Measurements from ENCODE around the gene CPLANE2. TPM values are rescaled to one million over a fixed set of nuclear protein-coding genes. Genes with fewer than 3 reads are reported as not detected.

CPLANE2 gene
- total RNA-seq, 6 experiments from 2014 or later: 2.2 to 4.4 (median 3.1) TPM

- Histone ChIP-seq H3K9me3 (no peaks in the 10 kb centered on the region), H3K27me3 (no peaks in the 10 kb centered on the region), H3K4me1 (peaks cover 0 to 25% (median 7%) of the 10 kb centered on the region in 4 donors), H3K36me3 (peaks cover 0 to 6% (median under 1%) of the 10 kb centered on the region in 4 donors), H3K27ac (no peak overlapping the region), H3K4me3 (no peak overlapping the region)
- WGBS (ENCODE audit: insufficient coverage, low coverage, low lambda C conversion rate, missing lambda C conversion rate): 25% methylated on average over 2 of the region's 8 CpGs
- no peak for DNase-seq
- no peak for ATAC-seq
- TF ChIP-seq POLR2A (IDR thresholded peaks at IDR 0.05): no peak
- no peak for TF ChIP-seq CTCF (IDR thresholded peaks at IDR 0.05)
- intact Hi-C loops (cut with DNase I): loop anchor here (5.0 to 10.0 kb wide), 2 partner anchors 37 to 170 kb away; partner anchors contain the start of gene FAM131C (in 1 of the 2)
Measured at GRCh38 chr1:16244650-16245285, 7.8 kb upstream of the CPLANE2 start.

- TF ChIP-seq POLR2A (IDR thresholded peaks at IDR 0.05) (no peak), CTCF (IDR thresholded peaks at IDR 0.05) (peak; percentile 86 to 90 (median 87))
- no peaks in the 10 kb centered on the region for H3K27me3 ChIP-seq
- H3K4me3 ChIP-seq: no peak overlapping the region
- intact Hi-C loops (cut with DNase I): loop anchor here (5.0 to 10.0 kb wide), 2 partner anchors 37 to 169 kb away; partner anchors contain the start of gene FAM131C (in 1 of the 2)
- H3K9me3 ChIP-seq: no peaks in the 10 kb centered on the region
- H3K27ac ChIP-seq: no peak overlapping the region
- H3K4me1 ChIP-seq: peaks cover 0 to 18% (median 4%) of the 10 kb centered on the region in 4 donors
- DNase-seq: peak; percentile 54 to 73 (median 72)
- H3K36me3 ChIP-seq: peaks cover 0 to 6% (median under 1%) of the 10 kb centered on the region in 4 donors
- WGBS (ENCODE audit: insufficient coverage, low coverage, low lambda C conversion rate, missing lambda C conversion rate): 10% methylated on average over 5 of the region's 8 CpGs
- ATAC-seq: peak; percentile 68 to 77 (median 74)
Measured at GRCh38 chr1:16243936-16244649, 7.1 kb upstream of the CPLANE2 start.

- peaks cover 0 to 9% (median 2%) of the 10 kb centered on the region in 4 donors for H3K4me1 ChIP-seq
- H3K27me3 ChIP-seq: no peaks in the 10 kb centered on the region
- no peak for DNase-seq
- 78% methylated on average over 8 of the region's 8 CpGs for WGBS (ENCODE audit: insufficient coverage, low coverage, low lambda C conversion rate, missing lambda C conversion rate)
- TF ChIP-seq CTCF (IDR thresholded peaks at IDR 0.05): no peak
- no peak for TF ChIP-seq POLR2A (IDR thresholded peaks at IDR 0.05)
- no peaks in the 10 kb centered on the region for H3K9me3 ChIP-seq
- intact Hi-C loops (cut with DNase I): loop anchor here (5.0 to 10.0 kb wide), 2 partner anchors 36 to 168 kb away; partner anchors contain the start of gene FAM131C (in 1 of the 2)
- ATAC-seq: no peak
- H3K36me3 ChIP-seq: peaks cover 0 to 6% (median under 1%) of the 10 kb centered on the region in 4 donors
- no peak overlapping the region for H3K4me3 ChIP-seq
- no peak overlapping the region for H3K27ac ChIP-seq
Measured at GRCh38 chr1:16243215-16243610, 6.2 kb upstream of the CPLANE2 start.

- intact Hi-C loops (cut with DNase I): loop anchor here (5.0 to 10.0 kb wide), 2 partner anchors 35 to 168 kb away; partner anchors contain the start of gene FAM131C (in 1 of the 2)
- TF ChIP-seq CTCF (IDR thresholded peaks at IDR 0.05): no peak
- TF ChIP-seq POLR2A (IDR thresholded peaks at IDR 0.05): no peak
Measured at GRCh38 chr1:16242556-16243214, 5.7 kb upstream of the CPLANE2 start.

More at GRCh38 chr1:16242556-16243214, 5.7 kb upstream of the CPLANE2 start:
- Histone ChIP-seq H3K27me3 (no peaks in the 10 kb centered on the region), H3K4me1 (peaks cover 0 to 6% (median 0%) of the 10 kb centered on the region in 4 donors), H3K4me3 (no peak overlapping the region), H3K27ac (no peak overlapping the region), H3K9me3 (no peaks in the 10 kb centered on the region), H3K36me3 (peaks cover 0 to 6% (median under 1%) of the 10 kb centered on the region in 4 donors)
- WGBS (ENCODE audit: insufficient coverage, low coverage, low lambda C conversion rate, missing lambda C conversion rate): 57% methylated on average over 8 of the region's 17 CpGs
- ATAC-seq (no peak), DNase-seq (no peak)
